Ovary (tissue), 9 donors: ENCODE data around the gene GLRA2. TPM values are rescaled to one million over a fixed set of nuclear protein-coding genes. Genes with fewer than 3 reads are reported as not detected.

Source experiments
- DNase-seq, 5 donors: peaks; one replicate each; pipeline ENCODE4 v3.0.0-alpha.2; 2019 to 2020
- H3K27ac ChIP-seq, 2 donors: fragments of 200-600 bp; one replicate each; pipeline versions ENCODE4 v1.5.1 to v1.8.0; 2019 to 2022
- H3K27me3 ChIP-seq: fragments of 200-600 bp; one replicate; pipeline ENCODE4 v1.8.0; 2022
- H3K36me3 ChIP-seq: fragments of 200-600 bp; sonication (generic); one replicate; pipeline ENCODE4 v1.5.1; 2019
- H3K4me1 ChIP-seq: one replicate; pipeline ENCODE4 v1.8.1; 2013; ENCODE audit warnings: mild to moderate bottlenecking, moderate library complexity; ENCODE audit not compliant: insufficient read depth
- H3K4me3 ChIP-seq: fragments of 200-600 bp; sonication (generic); one replicate; pipeline ENCODE4 v1.5.1; 2017
- H3K9me3 ChIP-seq, 2 donors: fragments of 200-600 bp in 1 of 2; sonication (generic) in 1 of 2; one replicate each; pipeline versions ENCODE4 v1.5.1 to v1.8.1; 2013 to 2019; ENCODE audit warnings: mild to moderate bottlenecking in 1 of 2, moderate library complexity in 1 of 2
- EP300 ChIP-seq: sonication (generic); formaldehyde crosslinking; IDR thresholded peaks from one replicate; pipeline ENCODE4 v1.6.1; 2017; ENCODE audit warnings: antibody characterized with exemption
- POLR2A ChIP-seq: fragments of 450-650 bp; IDR thresholded peaks from one replicate; pipeline ENCODE4 v1.6.1; 2017; ENCODE audit warnings: antibody characterized with exemption, mild to moderate bottlenecking, moderate library complexity
- WGBS, 3 donors: extraction: QIAGEN DNeasy Blood & Tissue Kit in 1 of 3; methylation state at CpG; one replicate each; pipeline versions ENCODE4 v1.1.5 to v1.1.7; 2013 to 2017; 5-methylcytosine and 5-hydroxymethylcytosine counted together
- intact Hi-C, 4 donors: fragments of 100-400 bp; cut with DNase I; formaldehyde crosslinking; loops; one replicate each; pipeline versions ENCODE4 v1.11.0 to v1.15.1; 2022 to 2023
- polyA plus RNA-seq, 2 donors: library from polyadenylated mRNA; stranded (reverse); fragments of 200-250 nt in 1 of 2; fragments of 350-450 nt in 1 of 2; fragmentation: Illumina TruSeq in 1 of 2; extraction: RNeasy Lipid Tissue Mini Kit (QIAGEN cat#74804) in 1 of 2; gene quantifications; one replicate each; pipeline ENCODE4 v1.2.3, GENCODE V29; 2013 to 2014
- total RNA-seq, 7 donors: library from RNA; depleted of rRNA in 2 of 7; stranded (reverse); fragments of >200 nt in 2 of 7; fragmentation: NEBNext Ultra II Directional in 3 of 7; extraction: Animal tissue kit (Norgen Biotek cat#: 25700) in 3 of 7; gene quantifications; one replicate each; pipeline versions ENCODE4 v1.1.0 to v1.2.4, GENCODE V29; 2016 to 2023
- TF ChIP-seq, protein P1 (sequence below), 3 donors: fragments of 450-650 bp in 2 of 3; fragments of 200-600 bp in 1 of 3; IDR thresholded peaks; one replicate each; pipeline versions ENCODE4 v1.5.1 to v1.8.0; 2016 to 2022; ENCODE audit warnings: antibody characterized with exemption in 3 of 3, mild to moderate bottlenecking in 1 of 3
- donor health status: DM: no; HTN: no; CAD: no; lungs with moderate emphysema.
- donor health status: DM: no; HTN: no; CAD: no.
- donor health status: Bipolar disorder and iron deficiency.
- donor health status: DM: yes; HTN: yes; CAD: no.
- donor health status: DM: no; HTN: no; CAD: no.
- donor health status: DM: yes; HTN: yes; CAD: no.

The GLRA2 gene
- total and polyA plus RNA-seq, 9 donors: 0.10 to 0.37 (median 0.22) TPM; not detected in 5

DNA sequence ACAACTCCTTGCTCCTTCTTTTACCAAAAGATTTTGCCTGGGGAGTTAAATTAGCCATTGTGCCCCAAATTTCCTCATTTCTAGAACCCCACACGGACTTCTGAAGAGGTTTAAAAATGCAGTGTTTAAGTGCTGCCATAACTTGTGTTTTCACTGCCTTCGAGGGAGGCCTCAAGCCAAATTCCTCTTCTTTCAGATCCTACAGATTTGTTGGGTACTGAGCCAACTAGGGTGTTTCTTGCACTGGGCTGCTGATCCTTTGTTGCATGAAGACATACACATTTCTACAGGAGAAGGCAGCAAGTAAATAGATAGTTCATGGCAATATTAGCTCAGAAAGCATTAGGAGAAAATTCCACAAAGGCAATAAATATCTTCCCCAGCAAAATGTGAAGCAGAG is 43.8 kb downstream of the GLRA2 start:
- intact Hi-C loops: no loop called here
- H3K27ac ChIP-seq: no peak overlapping the region
- DNase-seq: no peak
- H3K27me3 ChIP-seq: peaks cover 2% of the 10 kb centered on the region
- no peak overlapping the region for H3K4me3 ChIP-seq
- WGBS, 3 donors: 36 to 49% (median 39%) methylated on average over 2 of the region's 2 CpGs
- no peaks in the 10 kb centered on the region for H3K4me1 ChIP-seq
- no peaks in the 10 kb centered on the region for H3K9me3 ChIP-seq
- no peak for TF ChIP-seq EP300
- TF ChIP-seq, protein P1, sequence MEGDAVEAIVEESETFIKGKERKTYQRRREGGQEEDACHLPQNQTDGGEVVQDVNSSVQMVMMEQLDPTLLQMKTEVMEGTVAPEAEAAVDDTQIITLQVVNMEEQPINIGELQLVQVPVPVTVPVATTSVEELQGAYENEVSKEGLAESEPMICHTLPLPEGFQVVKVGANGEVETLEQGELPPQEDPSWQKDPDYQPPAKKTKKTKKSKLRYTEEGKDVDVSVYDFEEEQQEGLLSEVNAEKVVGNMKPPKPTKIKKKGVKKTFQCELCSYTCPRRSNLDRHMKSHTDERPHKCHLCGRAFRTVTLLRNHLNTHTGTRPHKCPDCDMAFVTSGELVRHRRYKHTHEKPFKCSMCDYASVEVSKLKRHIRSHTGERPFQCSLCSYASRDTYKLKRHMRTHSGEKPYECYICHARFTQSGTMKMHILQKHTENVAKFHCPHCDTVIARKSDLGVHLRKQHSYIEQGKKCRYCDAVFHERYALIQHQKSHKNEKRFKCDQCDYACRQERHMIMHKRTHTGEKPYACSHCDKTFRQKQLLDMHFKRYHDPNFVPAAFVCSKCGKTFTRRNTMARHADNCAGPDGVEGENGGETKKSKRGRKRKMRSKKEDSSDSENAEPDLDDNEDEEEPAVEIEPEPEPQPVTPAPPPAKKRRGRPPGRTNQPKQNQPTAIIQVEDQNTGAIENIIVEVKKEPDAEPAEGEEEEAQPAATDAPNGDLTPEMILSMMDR (IDR thresholded peaks at IDR 0.05): no peak
- TF ChIP-seq POLR2A: no peak
- H3K36me3 ChIP-seq: no peaks in the 10 kb centered on the region

DNA sequence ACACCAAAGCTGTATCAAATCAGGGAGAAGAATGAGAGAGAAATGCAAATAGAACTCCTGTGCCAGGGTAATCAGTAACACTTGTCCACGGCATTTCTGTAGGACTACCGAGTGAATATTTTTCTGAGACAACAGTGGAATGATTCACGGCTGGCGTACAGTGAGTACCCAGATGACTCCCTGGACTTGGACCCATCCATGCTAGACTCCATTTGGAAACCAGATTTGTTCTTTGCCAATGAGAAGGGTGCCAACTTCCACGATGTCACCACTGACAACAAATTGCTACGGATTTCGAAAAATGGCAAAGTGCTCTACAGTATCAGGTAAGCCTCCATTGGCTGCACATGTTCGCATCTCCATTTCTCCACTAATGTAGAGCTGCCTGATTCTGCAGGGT is 51.7 kb downstream of the GLRA2 start:
- no peaks in the 10 kb centered on the region for H3K9me3 ChIP-seq
- TF ChIP-seq, protein P1 (IDR thresholded peaks at IDR 0.05): no peak
- TF ChIP-seq EP300 (no peak), POLR2A (no peak)
- H3K27me3 ChIP-seq: no peaks in the 10 kb centered on the region
- no peaks in the 10 kb centered on the region for H3K36me3 ChIP-seq
- no peak for DNase-seq
- H3K4me3 ChIP-seq: no peak overlapping the region
- H3K4me1 ChIP-seq: no peaks in the 10 kb centered on the region
- intact Hi-C loops: no loop called here
- H3K27ac ChIP-seq: no peak overlapping the region
- WGBS, 3 donors: 89 to 90% (median 89%) methylated on average over 8 of the region's 8 CpGs

DNA sequence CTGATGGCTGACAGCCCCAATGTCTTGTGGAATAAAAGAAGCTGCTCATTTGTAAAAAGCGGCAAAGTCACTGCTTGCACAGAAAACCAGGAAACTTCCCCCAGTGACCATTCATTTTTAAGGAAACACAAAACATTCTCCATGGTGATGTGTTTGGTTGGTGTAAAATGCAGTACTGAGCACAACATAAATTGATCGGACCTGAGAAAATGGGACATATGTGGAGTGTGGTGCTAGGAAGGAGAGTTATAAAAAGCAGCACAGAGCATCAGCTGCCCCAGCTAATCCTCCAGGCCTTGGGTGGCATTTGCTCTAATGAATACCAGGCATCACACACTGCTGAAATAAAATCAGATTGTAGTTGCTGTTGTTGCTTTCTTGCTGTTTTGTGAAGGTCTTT is 55.2 kb downstream of the GLRA2 start:
- intact Hi-C loops: loop anchor here in 1 of 4 donors (2.0 kb wide), 1 partner anchor 52 kb away; no protein-coding TSS in a partner anchor
- Histone ChIP-seq H3K27ac (no peak overlapping the region), H3K36me3 (no peaks in the 10 kb centered on the region), H3K9me3 (no peaks in the 10 kb centered on the region), H3K4me1 (no peaks in the 10 kb centered on the region), H3K4me3 (no peak overlapping the region), H3K27me3 (no peaks in the 10 kb centered on the region)
- no peak for DNase-seq
- 82 to 92% (median 90%) methylated on average over 2 of the region's 2 CpGs for WGBS, 3 donors
- no peak for TF ChIP-seq EP300
- no peak for TF ChIP-seq POLR2A
- TF ChIP-seq, protein P1 (IDR thresholded peaks at IDR 0.05): no peak

DNA sequence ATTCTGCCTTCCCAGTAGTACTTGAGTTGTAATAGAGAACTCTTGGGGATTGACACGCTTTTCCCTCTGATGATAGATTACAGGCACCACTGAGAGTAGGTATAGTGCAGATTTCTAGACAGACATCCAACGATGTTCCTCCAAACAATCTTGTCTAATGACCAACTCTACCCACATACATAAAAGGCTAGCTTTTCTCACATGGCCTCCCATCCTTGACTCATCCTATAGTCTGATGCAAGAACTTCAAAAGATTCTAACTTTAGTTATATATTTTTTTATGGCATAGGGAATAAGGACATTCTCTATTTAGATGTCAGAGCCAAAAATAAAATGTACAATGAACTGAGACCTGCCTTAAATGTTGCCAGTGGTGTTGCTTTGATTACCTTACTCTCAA is 60.9 kb downstream of the GLRA2 start:
- WGBS, 3 donors: 65 to 73% (median 72%) methylated on average over 2 of the region's 2 CpGs

More for the DNA sequence above, 60.9 kb downstream of the GLRA2 start:
- no peaks in the 10 kb centered on the region for H3K9me3 ChIP-seq
- DNase-seq: no peak
- TF ChIP-seq, protein P1 (IDR thresholded peaks at IDR 0.05): no peak
- no peak for TF ChIP-seq POLR2A
- no peak for TF ChIP-seq EP300
- intact Hi-C loops: no loop called here
- no peaks in the 10 kb centered on the region for H3K36me3 ChIP-seq
- H3K4me3 ChIP-seq: no peak overlapping the region
- H3K4me1 ChIP-seq: no peaks in the 10 kb centered on the region
- no peaks in the 10 kb centered on the region for H3K27me3 ChIP-seq
- no peak overlapping the region for H3K27ac ChIP-seq
